B cell (primary cell): ENCODE data around the gene CANT1.

Experiments
- CTCF ChIP-seq: fragments of 200-600 bp; IDR thresholded peaks from one replicate; pipeline ENCODE4 v1.8.0; 2022; ENCODE audit warnings: antibody characterized with exemption, mild to moderate bottlenecking
- EZH2 ChIP-seq: IDR thresholded peaks from 2 replicates; pipeline ENCODE4 v1.6.1; 2012; ENCODE audit warnings: borderline replicate concordance, low read depth, mild to moderate bottlenecking, moderate library complexity, low read length; ENCODE audit not compliant: insufficient read depth, poor library complexity, severe bottlenecking

GRCh38 chr17:79033046-79033616 lies 23.6 kb upstream of the CANT1 start:
- no peak for TF ChIP-seq CTCF
- no peak for TF ChIP-seq EZH2
